Neural progenitor cell (in vitro differentiated cells): ENCODE data around the gene GUCY1B1. TPM values are rescaled to one million over a fixed set of nuclear protein-coding genes. Genes with fewer than 3 reads are reported as not detected.

ENCODE experiments used
- DNase-seq: peaks from one replicate; pipeline ENCODE4 v3.0.0-alpha.2; 2016; ENCODE audit warnings: low spot score
- H2AFZ ChIP-seq: fragments of 200-600 bp; sonication (generic); replicated peaks from 2 replicates; pipeline ENCODE4 v1.6.1; 2016; ENCODE audit warnings: antibody characterized with exemption
- H3F3A ChIP-seq: fragments of 200-600 bp; sonication (generic); 2 replicates; pipeline ENCODE4 v1.6.1; 2016; ENCODE audit warnings: antibody characterized with exemption, low read depth
- H3K27ac ChIP-seq: fragments of 200-600 bp; sonication (generic); 2 replicates; pipeline ENCODE4 v1.5.1; 2016; ENCODE audit warnings: mild to moderate bottlenecking
- H3K27me3 ChIP-seq: fragments of 200-600 bp; sonication (generic); 2 replicates; pipeline ENCODE4 v1.6.1; 2016; ENCODE audit warnings: mild to moderate bottlenecking, moderate library complexity
- H3K36me3 ChIP-seq: fragments of 200-600 bp; sonication (generic); 2 replicates; pipeline ENCODE4 v1.5.1; 2016
- H3K4me1 ChIP-seq: fragments of 200-600 bp; sonication (generic); 2 replicates; pipeline ENCODE4 v1.6.1; 2016; ENCODE audit warnings: mixed run types
- H3K4me2 ChIP-seq: fragments of 200-600 bp; sonication (generic); 2 replicates; pipeline ENCODE4 v1.6.1; 2016
- H3K4me3 ChIP-seq: fragments of 200-600 bp; sonication (generic); 2 replicates; pipeline ENCODE4 v1.5.1; 2016
- H3K79me2 ChIP-seq: fragments of 200-600 bp; sonication (generic); 2 replicates; pipeline ENCODE4 v1.6.1; 2016; ENCODE audit warnings: low read depth
- H3K9ac ChIP-seq: fragments of 200-600 bp; sonication (generic); 2 replicates; pipeline ENCODE4 v1.6.1; 2016
- H3K9me3 ChIP-seq: fragments of 200-600 bp; sonication (generic); 2 replicates; pipeline ENCODE4 v1.5.1; 2016; ENCODE audit warnings: low read depth
- H4K20me1 ChIP-seq: fragments of 200-600 bp; sonication (generic); 2 replicates; pipeline ENCODE4 v1.6.1; 2016; ENCODE audit warnings: low read depth
- H3K27ac Mint-ChIP-seq: 3 replicates; pipeline ENCODE4 v1.8.0; 2021; ENCODE audit warnings: mixed read lengths
- H3K27me3 Mint-ChIP-seq: 2 replicates; pipeline ENCODE4 v1.8.0; 2022; ENCODE audit warnings: low read depth, mild to moderate bottlenecking, inconsistent platforms, moderate library complexity, mixed read lengths; ENCODE audit not compliant: insufficient read depth
- H3K36me3 Mint-ChIP-seq: 3 replicates; pipeline ENCODE4 v1.8.0; 2021; ENCODE audit warnings: mixed read lengths
- H3K4me1 Mint-ChIP-seq: 3 replicates; pipeline ENCODE4 v1.8.0; 2021; ENCODE audit warnings: mixed read lengths
- H3K4me3 Mint-ChIP-seq: 3 replicates; pipeline ENCODE4 v1.8.0; 2021; ENCODE audit warnings: mild to moderate bottlenecking, moderate library complexity, mixed read lengths
- H3K9me3 Mint-ChIP-seq: 3 replicates; pipeline ENCODE4 v1.8.0; 2020; ENCODE audit warnings: mixed read lengths
- CTCF ChIP-seq: fragments of 200-600 bp; sonication (generic); IDR thresholded peaks from 2 replicates; pipeline ENCODE4 v1.5.1; 2017; ENCODE audit warnings: antibody characterized with exemption, mild to moderate bottlenecking
- EZH2 ChIP-seq: fragments of 200-600 bp; sonication (generic); IDR thresholded peaks from 2 replicates; pipeline ENCODE4 v1.6.1; 2017; ENCODE audit warnings: antibody characterized with exemption, mild to moderate bottlenecking, moderate library complexity
- EZH2phosphoT487 ChIP-seq: fragments of 200-600 bp; sonication (generic); IDR thresholded peaks from 2 replicates; pipeline ENCODE4 v1.6.1; 2017; ENCODE audit warnings: antibody characterized with exemption
- total RNA-seq: library from RNA; depleted of rRNA; stranded (reverse); fragments of >200 nt; gene quantifications from 2 replicates; pipeline ENCODE4 v1.2.3, GENCODE V29; 2015; ENCODE audit warnings: low replicate concordance

The GUCY1B1 gene
- total RNA-seq, 1 donor from 2014 or later: 10.9 TPM

GRCh38 chr4:155781249-155781831 lies 22.5 kb downstream of the GUCY1B1 start:
- no peak overlapping the region for H3K9ac ChIP-seq
- no peak overlapping the region for H3K4me3 ChIP-seq
- no peaks in the 10 kb centered on the region for H3K9me3 ChIP-seq
- Mint-ChIP-seq H3K27ac (no peak overlapping the region), H3K9me3 (no peaks in the 10 kb centered on the region), H3K4me1 (no peaks in the 10 kb centered on the region), H3K4me3 (no peak overlapping the region), H3K36me3 (peaks cover 14% of the 10 kb centered on the region), H3K27me3 (no peaks in the 10 kb centered on the region)
- no peaks in the 10 kb centered on the region for H3K36me3 ChIP-seq
- H3K4me1 ChIP-seq: no peaks in the 10 kb centered on the region
- H3F3A ChIP-seq: no peaks in the 10 kb centered on the region
- no peak for DNase-seq
- H4K20me1 ChIP-seq: no peaks in the 10 kb centered on the region
- H3K79me2 ChIP-seq: no peaks in the 10 kb centered on the region
- no peak for TF ChIP-seq EZH2phosphoT487
- no peak for TF ChIP-seq CTCF
- no peak for TF ChIP-seq EZH2
- H3K27me3 ChIP-seq: no peaks in the 10 kb centered on the region
- no peak overlapping the region for H3K4me2 ChIP-seq
- no peak overlapping the region for H3K27ac ChIP-seq
- H2AFZ ChIP-seq: no peak overlapping the region

- Histone ChIP-seq H3K36me3 (no peaks in the 10 kb centered on the region), H4K20me1 (no peaks in the 10 kb centered on the region), H3K27me3 (no peaks in the 10 kb centered on the region), H3K9me3 (no peaks in the 10 kb centered on the region), H3F3A (no peaks in the 10 kb centered on the region), H3K4me1 (no peaks in the 10 kb centered on the region), H3K27ac (no peak overlapping the region), H3K4me2 (no peak overlapping the region), H3K9ac (no peak overlapping the region), H3K4me3 (no peak overlapping the region), H2AFZ (no peak overlapping the region), H3K79me2 (no peaks in the 10 kb centered on the region)
- H3K27ac Mint-ChIP-seq: no peak overlapping the region
- H3K4me3 Mint-ChIP-seq: no peak overlapping the region
- H3K27me3 Mint-ChIP-seq: no peaks in the 10 kb centered on the region
- no peaks in the 10 kb centered on the region for H3K9me3 Mint-ChIP-seq
- H3K36me3 Mint-ChIP-seq: peaks cover 13% of the 10 kb centered on the region
- TF ChIP-seq CTCF (no peak), EZH2phosphoT487 (no peak), EZH2 (no peak)
- DNase-seq: no peak
- no peaks in the 10 kb centered on the region for H3K4me1 Mint-ChIP-seq
Measured at GRCh38 chr4:155784637-155785036, 25.8 kb downstream of the GUCY1B1 start.

- no peak overlapping the region for H2AFZ ChIP-seq
- no peak overlapping the region for H3K27ac ChIP-seq
- H3K36me3 ChIP-seq: no peaks in the 10 kb centered on the region
- H3K4me2 ChIP-seq: no peak overlapping the region
- DNase-seq: no peak
- no peak overlapping the region for H3K9ac ChIP-seq
- H4K20me1 ChIP-seq: no peaks in the 10 kb centered on the region
- no peaks in the 10 kb centered on the region for H3F3A ChIP-seq
- H3K36me3 Mint-ChIP-seq: peaks cover 13% of the 10 kb centered on the region
- H3K9me3 Mint-ChIP-seq: no peaks in the 10 kb centered on the region
- TF ChIP-seq EZH2phosphoT487: no peak
- TF ChIP-seq CTCF: no peak
- no peak for TF ChIP-seq EZH2
- no peaks in the 10 kb centered on the region for H3K4me1 Mint-ChIP-seq
- no peaks in the 10 kb centered on the region for H3K79me2 ChIP-seq
- H3K4me1 ChIP-seq: no peaks in the 10 kb centered on the region
- no peak overlapping the region for H3K27ac Mint-ChIP-seq
- no peaks in the 10 kb centered on the region for H3K9me3 ChIP-seq
- no peaks in the 10 kb centered on the region for H3K27me3 Mint-ChIP-seq
- H3K4me3 ChIP-seq: no peak overlapping the region
- H3K27me3 ChIP-seq: no peaks in the 10 kb centered on the region
- H3K4me3 Mint-ChIP-seq: no peak overlapping the region
Measured at GRCh38 chr4:155785828-155786227, 27.0 kb downstream of the GUCY1B1 start.
